Stimulated activated CD8-positive, alpha-beta memory T cell treated with anti-CD3 and anti-CD28 coated beads, Interleukin-2, amount 100 ng/mL, for 1 hour (primary cell): ENCODE measurements around the gene AGAP1.

Experiments
- DNase-seq, 2 donors: peaks; one replicate each; pipeline ENCODE4 v3.0.0-alpha.2; 2020; ENCODE audit warnings: low read depth in 2 of 2

AGAP1 gene

GRCh38 chr2:235508371-235509160 is 14.7 kb downstream of the AGAP1 start:
- no peak for DNase-seq

- no peak for DNase-seq
Measured at GRCh38 chr2:235510318-235510717, 16.5 kb downstream of the AGAP1 start.

- DNase-seq: no peak
Measured at GRCh38 chr2:235511187-235511661, 17.4 kb downstream of the AGAP1 start.

- DNase-seq: no peak
Measured at GRCh38 chr2:235511751-235512698, 18.2 kb downstream of the AGAP1 start.

GRCh38 chr2:235512699-235513053 is 18.8 kb downstream of the AGAP1 start:
- DNase-seq: no peak

GRCh38 chr2:235513984-235514626 is 20.3 kb downstream of the AGAP1 start:
- DNase-seq: no peak

GRCh38 chr2:235514627-235515363 is 21.0 kb downstream of the AGAP1 start:
- no peak for DNase-seq

GRCh38 chr2:235515364-235515742 is 21.5 kb downstream of the AGAP1 start:
- DNase-seq: no peak

GRCh38 chr2:235515821-235516220 is 22.0 kb downstream of the AGAP1 start:
- no peak for DNase-seq

- DNase-seq: no peak
Measured at GRCh38 chr2:235516257-235516656, 22.4 kb downstream of the AGAP1 start.

- DNase-seq: no peak
Measured at GRCh38 chr2:235518322-235519090, 24.7 kb downstream of the AGAP1 start.

- no peak for DNase-seq
Measured at GRCh38 chr2:235520787-235521186, 26.9 kb downstream of the AGAP1 start.

GRCh38 chr2:235521844-235522243 is 28.0 kb downstream of the AGAP1 start:
- no peak for DNase-seq

- DNase-seq: no peak
Measured at GRCh38 chr2:235523021-235523420, 29.2 kb downstream of the AGAP1 start.

GRCh38 chr2:235523486-235524150 is 29.8 kb downstream of the AGAP1 start:
- DNase-seq: no peak

GRCh38 chr2:235526166-235526565 is 32.3 kb downstream of the AGAP1 start:
- DNase-seq: no peak

GRCh38 chr2:235527806-235528469 is 34.1 kb downstream of the AGAP1 start:
- no peak for DNase-seq

- no peak for DNase-seq
Measured at GRCh38 chr2:235529621-235530020, 35.8 kb downstream of the AGAP1 start.

GRCh38 chr2:235530735-235531134 is 36.9 kb downstream of the AGAP1 start:
- no peak for DNase-seq

GRCh38 chr2:235532307-235532706 is 38.5 kb downstream of the AGAP1 start:
- DNase-seq: no peak
